Kidney (tissue), 14 donors: ENCODE measurements around the gene MED29. TPM values are rescaled to one million over a fixed set of nuclear protein-coding genes. Genes with fewer than 3 reads are reported as not detected.

Experiments
- DNase-seq, 5 donors: peaks; one replicate each; pipeline ENCODE4 v3.0.0-alpha.2; 2013 to 2020
- FAIRE-seq: peaks from 2 replicates; lab custom pipeline; 2012; peaks lifted over from hg19 to GRCh38; lab: Jason Lieb, UNC
- H3K27ac ChIP-seq, 2 donors: one replicate each; pipeline ENCODE4 v1.7.0; 2013; ENCODE audit warnings: low read depth in 2 of 2, low read length in 2 of 2, inconsistent platforms in 1 of 2
- H3K27me3 ChIP-seq: one replicate; pipeline ENCODE4 v1.7.1; 2013; ENCODE audit warnings: low read length, inconsistent platforms; ENCODE audit not compliant: control insufficient read depth, insufficient read depth
- H3K36me3 ChIP-seq, 3 donors: one replicate each; pipeline versions ENCODE4 v1.7.0 to v1.7.1; 2013; ENCODE audit warnings: low read length in 3 of 3, control low read depth in 1 of 3, inconsistent platforms in 1 of 3; ENCODE audit not compliant: insufficient read depth in 3 of 3, control insufficient read depth in 2 of 3
- H3K4me1 ChIP-seq, 3 donors: one replicate each; pipeline versions ENCODE4 v1.7.0 to v1.7.1; 2013; ENCODE audit warnings: low read length in 3 of 3, inconsistent platforms in 1 of 3, low read depth in 1 of 3; ENCODE audit not compliant: control insufficient read depth in 2 of 3, insufficient read depth in 2 of 3
- H3K4me3 ChIP-seq, 3 donors: one replicate each; pipeline versions ENCODE4 v1.7.0 to v1.8.1; 2013; ENCODE audit warnings: low read length in 3 of 3, control low read depth in 1 of 3, inconsistent platforms in 1 of 3
- H3K9ac ChIP-seq, 3 donors: one replicate each; pipeline versions ENCODE4 v1.7.0 to v1.7.1; 2013; ENCODE audit warnings: low read length in 3 of 3, control low read depth in 1 of 3, inconsistent platforms in 1 of 3
- H3K9me3 ChIP-seq, 3 donors: one replicate each; pipeline versions ENCODE4 v1.7.0 to v1.7.1; 2013; ENCODE audit warnings: low read length in 3 of 3, control low read depth in 1 of 3, inconsistent platforms in 1 of 3; ENCODE audit not compliant: control insufficient read depth in 2 of 3, insufficient read depth in 1 of 3
- intact Hi-C: fragments of 100-400 bp; cut with DNase I; formaldehyde crosslinking; loops from one replicate; pipeline ENCODE4 v1.11.1; 2022
- polyA plus RNA-seq: library from polyadenylated mRNA; stranded (reverse); fragments of 350-450 nt; fragmentation: Illumina TruSeq; extraction: RNeasy Lipid Tissue Mini Kit (QIAGEN cat#74804); gene quantifications from one replicate; pipeline ENCODE4 v1.2.3, GENCODE V29; 2014; ENCODE audit warnings: low read depth, low replicate concordance; ENCODE audit not compliant: insufficient read depth
- total RNA-seq: library from RNA; stranded (reverse); fragmentation: NEBNext Ultra II Directional; extraction: Animal tissue kit (Norgen Biotek cat#: 25700); gene quantifications from one replicate; pipeline ENCODE4 v1.2.1, GENCODE V29; 2021
- TF ChIP-seq, protein P1 (sequence below): IDR thresholded peaks from 3 replicates; pipeline ENCODE4 v1.5.1; 2012; ENCODE audit warnings: mild to moderate bottlenecking, moderate library complexity, borderline replicate concordance; ENCODE audit not compliant: insufficient read depth; ENCODE audit errors: extremely low read depth
- donor health status: control.
- donor health status: control.
- donor health status: control.
- donor health status: control.
- donor health status: control.
- donor health status: DM: yes; HTN: yes; CAD: no.
- donor health status: Normal renal cell carcinoma (clear cell type).

Gene MED29
- total and polyA plus RNA-seq, 2 donors from 2014 or later: 32.4 to 50.4 TPM

DNA sequence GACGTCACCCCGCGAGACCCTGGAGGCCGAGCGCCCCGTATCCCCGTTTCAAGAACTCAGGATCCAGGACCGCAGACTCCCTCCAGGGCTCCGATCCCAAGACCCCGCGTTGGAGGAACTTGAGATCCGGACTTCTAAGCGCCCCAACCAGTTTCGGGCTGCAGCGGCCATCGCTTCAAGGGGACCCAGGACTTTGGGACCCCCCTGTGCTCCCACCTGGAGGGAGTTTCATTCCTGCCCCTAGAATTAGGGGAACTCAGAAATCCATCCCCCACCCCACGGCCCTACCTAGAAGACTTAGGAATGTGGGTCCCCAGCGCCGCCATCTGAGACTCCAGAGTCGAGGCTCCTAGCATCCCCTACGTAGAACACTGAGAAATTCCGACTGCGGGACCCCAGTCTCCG is 21.7 kb downstream of the MED29 start:
- Histone ChIP-seq H3K4me3 (peak overlapping the region; percentile 51 to 99 (median 74)), H3K4me1 (peaks cover 14 to 26% (median 19%) of the 10 kb centered on the region in 3 donors), H3K36me3 (peaks cover 0 to 10% (median 5%) of the 10 kb centered on the region in 3 donors), H3K27ac (peak overlapping the region; percentile 47 to 86), H3K9ac (peak overlapping the region; percentile 3 to 77 (median 57)), H3K27me3 (no peaks in the 10 kb centered on the region), H3K9me3 (no peaks in the 10 kb centered on the region)
- intact Hi-C loops: no loop called here
- TF ChIP-seq, protein P1, sequence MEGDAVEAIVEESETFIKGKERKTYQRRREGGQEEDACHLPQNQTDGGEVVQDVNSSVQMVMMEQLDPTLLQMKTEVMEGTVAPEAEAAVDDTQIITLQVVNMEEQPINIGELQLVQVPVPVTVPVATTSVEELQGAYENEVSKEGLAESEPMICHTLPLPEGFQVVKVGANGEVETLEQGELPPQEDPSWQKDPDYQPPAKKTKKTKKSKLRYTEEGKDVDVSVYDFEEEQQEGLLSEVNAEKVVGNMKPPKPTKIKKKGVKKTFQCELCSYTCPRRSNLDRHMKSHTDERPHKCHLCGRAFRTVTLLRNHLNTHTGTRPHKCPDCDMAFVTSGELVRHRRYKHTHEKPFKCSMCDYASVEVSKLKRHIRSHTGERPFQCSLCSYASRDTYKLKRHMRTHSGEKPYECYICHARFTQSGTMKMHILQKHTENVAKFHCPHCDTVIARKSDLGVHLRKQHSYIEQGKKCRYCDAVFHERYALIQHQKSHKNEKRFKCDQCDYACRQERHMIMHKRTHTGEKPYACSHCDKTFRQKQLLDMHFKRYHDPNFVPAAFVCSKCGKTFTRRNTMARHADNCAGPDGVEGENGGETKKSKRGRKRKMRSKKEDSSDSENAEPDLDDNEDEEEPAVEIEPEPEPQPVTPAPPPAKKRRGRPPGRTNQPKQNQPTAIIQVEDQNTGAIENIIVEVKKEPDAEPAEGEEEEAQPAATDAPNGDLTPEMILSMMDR: no peak
- FAIRE-seq (no peak), DNase-seq (peak in 1 of 5 donors; percentile 89)

- Histone ChIP-seq H3K4me1 (peaks cover 14 to 26% (median 19%) of the 10 kb centered on the region in 3 donors), H3K27ac (peak overlapping the region; percentile 47 to 86), H3K36me3 (peaks cover 0 to 5% (median 2%) of the 10 kb centered on the region in 3 donors), H3K9me3 (no peaks in the 10 kb centered on the region), H3K4me3 (peak overlapping the region; percentile 62 to 99 (median 80)), H3K9ac (peak overlapping the region in 2 of 3 donors; percentile 65 to 77), H3K27me3 (no peaks in the 10 kb centered on the region)
- DNase-seq: peak; percentile 86 to 94 (median 91)
- FAIRE-seq: no peak
- intact Hi-C loops: no loop called here
- TF ChIP-seq, protein P1: no peak
These were observed 22.2 kb downstream of the MED29 start for GRCh38 chr19:39413272-39413910.

GRCh38 chr19:39413911-39414608 is 22.9 kb downstream of the MED29 start:
- Histone ChIP-seq H3K9ac (peak overlapping the region; percentile 33 to 65 (median 51)), H3K27ac (peak overlapping the region; percentile 47 to 86), H3K27me3 (no peaks in the 10 kb centered on the region), H3K4me1 (peaks cover 14 to 23% (median 15%) of the 10 kb centered on the region in 3 donors), H3K9me3 (no peaks in the 10 kb centered on the region), H3K4me3 (peak overlapping the region; percentile 62 to 99 (median 80)), H3K36me3 (peaks cover 0 to 4% (median 2%) of the 10 kb centered on the region in 3 donors)
- TF ChIP-seq, protein P1: no peak
- FAIRE-seq (no peak), DNase-seq (peak in 3 of 5 donors; percentile 43 to 83 (median 79))
- intact Hi-C loops: no loop called here
